Kidney (tissue), 14 donors: ENCODE results near the gene SEPTIN8. TPM values are rescaled to one million over a fixed set of nuclear protein-coding genes. Genes with fewer than 3 reads are reported as not detected.

Experiments
- DNase-seq, 5 donors: peaks; one replicate each; pipeline ENCODE4 v3.0.0-alpha.2; 2013 to 2020
- FAIRE-seq: peaks from 2 replicates; lab custom pipeline; 2012; peaks lifted over from hg19 to GRCh38; lab: Jason Lieb, UNC
- H3K27ac ChIP-seq, 2 donors: one replicate each; pipeline ENCODE4 v1.7.0; 2013; ENCODE audit warnings: low read depth in 2 of 2, low read length in 2 of 2, inconsistent platforms in 1 of 2
- H3K27me3 ChIP-seq: one replicate; pipeline ENCODE4 v1.7.1; 2013; ENCODE audit warnings: low read length, inconsistent platforms; ENCODE audit not compliant: control insufficient read depth, insufficient read depth
- H3K36me3 ChIP-seq, 3 donors: one replicate each; pipeline versions ENCODE4 v1.7.0 to v1.7.1; 2013; ENCODE audit warnings: low read length in 3 of 3, control low read depth in 1 of 3, inconsistent platforms in 1 of 3; ENCODE audit not compliant: insufficient read depth in 3 of 3, control insufficient read depth in 2 of 3
- H3K4me1 ChIP-seq, 3 donors: one replicate each; pipeline versions ENCODE4 v1.7.0 to v1.7.1; 2013; ENCODE audit warnings: low read length in 3 of 3, inconsistent platforms in 1 of 3, low read depth in 1 of 3; ENCODE audit not compliant: control insufficient read depth in 2 of 3, insufficient read depth in 2 of 3
- H3K4me3 ChIP-seq, 3 donors: one replicate each; pipeline versions ENCODE4 v1.7.0 to v1.8.1; 2013; ENCODE audit warnings: low read length in 3 of 3, control low read depth in 1 of 3, inconsistent platforms in 1 of 3
- H3K9ac ChIP-seq, 3 donors: one replicate each; pipeline versions ENCODE4 v1.7.0 to v1.7.1; 2013; ENCODE audit warnings: low read length in 3 of 3, control low read depth in 1 of 3, inconsistent platforms in 1 of 3
- H3K9me3 ChIP-seq, 3 donors: one replicate each; pipeline versions ENCODE4 v1.7.0 to v1.7.1; 2013; ENCODE audit warnings: low read length in 3 of 3, control low read depth in 1 of 3, inconsistent platforms in 1 of 3; ENCODE audit not compliant: control insufficient read depth in 2 of 3, insufficient read depth in 1 of 3
- intact Hi-C: fragments of 100-400 bp; cut with DNase I; formaldehyde crosslinking; loops from one replicate; pipeline ENCODE4 v1.11.1; 2022
- polyA plus RNA-seq: library from polyadenylated mRNA; stranded (reverse); fragments of 350-450 nt; fragmentation: Illumina TruSeq; extraction: RNeasy Lipid Tissue Mini Kit (QIAGEN cat#74804); gene quantifications from one replicate; pipeline ENCODE4 v1.2.3, GENCODE V29; 2014; ENCODE audit warnings: low read depth, low replicate concordance; ENCODE audit not compliant: insufficient read depth
- total RNA-seq: library from RNA; stranded (reverse); fragmentation: NEBNext Ultra II Directional; extraction: Animal tissue kit (Norgen Biotek cat#: 25700); gene quantifications from one replicate; pipeline ENCODE4 v1.2.1, GENCODE V29; 2021
- TF ChIP-seq, protein P1 (sequence below): IDR thresholded peaks from 3 replicates; pipeline ENCODE4 v1.5.1; 2012; ENCODE audit warnings: mild to moderate bottlenecking, moderate library complexity, borderline replicate concordance; ENCODE audit not compliant: insufficient read depth; ENCODE audit errors: extremely low read depth
- donor health status: control.
- donor health status: control.
- donor health status: control.
- donor health status: control.
- donor health status: control.
- donor health status: DM: yes; HTN: yes; CAD: no.
- donor health status: Normal renal cell carcinoma (clear cell type).

The SEPTIN8 gene
- total and polyA plus RNA-seq, 2 donors from 2014 or later, result 24.9 to 54.4 TPM

DNA sequence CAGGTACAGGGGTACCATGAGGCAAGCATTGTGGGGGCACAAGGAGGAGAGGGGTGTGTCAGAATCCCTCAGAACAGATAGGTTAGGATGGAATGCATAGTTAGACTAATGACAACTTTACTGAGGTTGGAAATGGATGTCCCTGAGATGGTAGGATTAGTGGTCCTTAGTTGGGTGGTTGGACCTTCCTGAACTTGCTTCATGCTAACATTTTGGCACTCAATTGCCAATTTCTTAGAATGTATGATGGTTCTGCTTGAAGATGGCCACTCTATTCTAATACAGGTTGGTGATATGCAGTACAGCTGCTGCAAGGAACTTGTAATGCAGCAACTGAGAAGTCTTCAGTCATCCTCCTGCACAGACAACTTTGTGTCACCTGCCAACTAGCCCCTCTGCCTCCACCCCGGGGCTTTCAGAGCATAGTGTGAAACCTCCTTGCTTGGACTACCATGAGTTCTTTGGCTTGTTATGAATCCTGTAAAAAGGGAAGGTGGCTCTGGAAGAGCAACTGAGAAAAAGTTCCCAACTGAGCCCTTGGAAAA lies 24.4 kb downstream of the SEPTIN8 start:
- FAIRE-seq (no peak), DNase-seq (no peak)
- intact Hi-C loops, result no loop called here
- Histone ChIP-seq H3K27ac (peak overlapping the region; percentile 7 to 32), H3K4me1 (peaks cover 0 to 12% (median 4%) of the 10 kb centered on the region in 3 donors), H3K36me3 (peaks cover 0 to 2% (median 0%) of the 10 kb centered on the region in 3 donors), H3K4me3 (no peak overlapping the region), H3K9ac (no peak overlapping the region), H3K27me3 (no peaks in the 10 kb centered on the region), H3K9me3 (no peaks in the 10 kb centered on the region)
- TF ChIP-seq, protein P1, sequence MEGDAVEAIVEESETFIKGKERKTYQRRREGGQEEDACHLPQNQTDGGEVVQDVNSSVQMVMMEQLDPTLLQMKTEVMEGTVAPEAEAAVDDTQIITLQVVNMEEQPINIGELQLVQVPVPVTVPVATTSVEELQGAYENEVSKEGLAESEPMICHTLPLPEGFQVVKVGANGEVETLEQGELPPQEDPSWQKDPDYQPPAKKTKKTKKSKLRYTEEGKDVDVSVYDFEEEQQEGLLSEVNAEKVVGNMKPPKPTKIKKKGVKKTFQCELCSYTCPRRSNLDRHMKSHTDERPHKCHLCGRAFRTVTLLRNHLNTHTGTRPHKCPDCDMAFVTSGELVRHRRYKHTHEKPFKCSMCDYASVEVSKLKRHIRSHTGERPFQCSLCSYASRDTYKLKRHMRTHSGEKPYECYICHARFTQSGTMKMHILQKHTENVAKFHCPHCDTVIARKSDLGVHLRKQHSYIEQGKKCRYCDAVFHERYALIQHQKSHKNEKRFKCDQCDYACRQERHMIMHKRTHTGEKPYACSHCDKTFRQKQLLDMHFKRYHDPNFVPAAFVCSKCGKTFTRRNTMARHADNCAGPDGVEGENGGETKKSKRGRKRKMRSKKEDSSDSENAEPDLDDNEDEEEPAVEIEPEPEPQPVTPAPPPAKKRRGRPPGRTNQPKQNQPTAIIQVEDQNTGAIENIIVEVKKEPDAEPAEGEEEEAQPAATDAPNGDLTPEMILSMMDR, result no peak

DNA sequence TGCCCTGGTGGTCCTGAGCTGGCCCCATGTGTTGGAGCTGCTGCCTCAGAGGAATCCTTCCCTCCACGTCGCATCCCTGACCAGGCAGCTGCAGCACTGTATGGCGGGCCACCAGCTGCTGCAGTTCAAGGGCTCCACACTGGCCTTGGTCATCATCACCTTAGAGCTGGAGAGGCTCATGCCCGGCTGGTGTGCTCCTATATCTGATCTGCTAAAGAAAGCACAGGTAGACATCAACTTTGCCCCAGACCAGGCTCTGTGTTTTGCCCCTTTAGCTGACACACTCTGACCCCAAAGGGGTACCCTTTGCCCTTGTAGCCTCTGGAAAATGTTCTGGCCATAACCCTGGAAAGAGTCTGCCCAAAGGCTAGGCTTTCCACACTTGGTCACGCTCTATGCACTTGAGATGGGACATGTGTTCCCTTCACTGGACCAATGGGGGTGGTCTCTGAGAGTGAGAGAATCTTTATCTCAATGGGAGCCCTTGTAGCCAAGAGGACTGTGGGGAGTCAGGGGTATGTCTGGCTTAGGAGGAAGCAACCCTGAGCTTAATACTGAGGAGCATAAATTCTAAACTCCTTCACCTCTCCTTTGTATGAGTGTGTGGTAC lies 25.0 kb downstream of the SEPTIN8 start:
- FAIRE-seq, result no peak
- DNase-seq, result no peak
- peak overlapping the region in 1 of 2 donors; percentile 32 for H3K27ac ChIP-seq
- H3K4me1 ChIP-seq, result peaks cover 0 to 14% (median 4%) of the 10 kb centered on the region in 3 donors
- no peaks in the 10 kb centered on the region for H3K27me3 ChIP-seq
- H3K4me3 ChIP-seq, result no peak overlapping the region
- H3K9ac ChIP-seq, result no peak overlapping the region
- TF ChIP-seq, protein P1, result no peak
- intact Hi-C loops, result no loop called here
- no peaks in the 10 kb centered on the region for H3K9me3 ChIP-seq
- no peaks in the 10 kb centered on the region for H3K36me3 ChIP-seq

DNA sequence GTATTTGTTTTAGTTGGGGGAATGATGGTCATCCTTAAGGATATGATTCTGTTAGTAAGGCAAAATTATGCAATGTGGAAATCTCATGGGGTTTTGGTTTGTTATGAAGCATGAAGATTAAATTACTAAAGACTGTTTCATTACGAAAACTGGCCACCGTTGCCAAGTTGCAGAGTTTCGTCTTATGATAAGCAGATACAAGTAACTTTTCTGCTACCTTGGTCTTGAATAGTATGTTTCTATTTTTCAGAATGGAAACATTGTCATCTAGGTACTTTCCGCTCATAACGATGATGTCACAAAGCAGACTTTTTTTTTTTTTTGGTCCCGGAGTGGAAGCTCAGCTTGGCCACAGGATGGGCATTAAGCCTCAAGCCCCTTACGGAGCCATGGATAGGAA lies 25.6 kb downstream of the SEPTIN8 start:
- intact Hi-C loops, result no loop called here
- TF ChIP-seq, protein P1, result no peak
- Histone ChIP-seq H3K4me1 (peaks cover 0 to 16% (median 4%) of the 10 kb centered on the region in 3 donors), H3K27me3 (peaks cover 5% of the 10 kb centered on the region), H3K36me3 (no peaks in the 10 kb centered on the region), H3K27ac (no peak overlapping the region), H3K9me3 (no peaks in the 10 kb centered on the region), H3K9ac (no peak overlapping the region), H3K4me3 (no peak overlapping the region)
- FAIRE-seq, result no peak
- no peak for DNase-seq
